ENCODE results near the gene CNN3.
A peak's percentile ranks its signal among the peaks of the same experiment; 100 is the strongest.

CNN3 gene

GRCh38 chr1:94856868-94857267 is 70.0 kb downstream of the CNN3 start:
- DNase-seq (ENCODE audit: low spot score), result no peak

DNA sequence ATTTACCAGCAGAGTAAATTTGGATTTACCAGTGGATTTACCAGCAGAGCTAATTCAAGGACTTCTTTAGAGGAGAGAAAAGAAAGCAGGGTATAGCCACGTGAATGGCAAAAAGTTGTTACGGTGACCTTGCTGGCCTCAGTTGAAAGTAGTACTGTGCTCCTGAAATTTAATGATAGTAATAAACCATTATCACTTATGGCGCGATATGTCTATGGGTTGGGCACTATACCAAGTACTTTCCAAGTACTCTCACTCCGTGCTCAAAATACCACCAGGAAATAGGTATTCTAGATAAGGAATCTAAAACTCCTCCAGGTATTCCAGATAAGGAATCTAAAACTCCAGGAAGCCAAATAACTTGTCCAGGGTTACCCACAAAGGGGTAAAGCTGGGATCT is 70.9 kb downstream of the CNN3 start:
- peak overlapping the region; percentile 86 for H3K27ac ChIP-seq (ENCODE audit: poor library complexity, severe bottlenecking)
- no peak for DNase-seq (ENCODE audit: low spot score)
- ATAC-seq (ENCODE audit: low read depth), result no peak
- no peak overlapping the region for H3K4me3 ChIP-seq (ENCODE audit: severe bottlenecking)
- H3K4me1 ChIP-seq (ENCODE audit: insufficient read depth, poor library complexity, severe bottlenecking), result peaks cover 16% of the 10 kb centered on the region
- TF ChIP-seq, protein P1, sequence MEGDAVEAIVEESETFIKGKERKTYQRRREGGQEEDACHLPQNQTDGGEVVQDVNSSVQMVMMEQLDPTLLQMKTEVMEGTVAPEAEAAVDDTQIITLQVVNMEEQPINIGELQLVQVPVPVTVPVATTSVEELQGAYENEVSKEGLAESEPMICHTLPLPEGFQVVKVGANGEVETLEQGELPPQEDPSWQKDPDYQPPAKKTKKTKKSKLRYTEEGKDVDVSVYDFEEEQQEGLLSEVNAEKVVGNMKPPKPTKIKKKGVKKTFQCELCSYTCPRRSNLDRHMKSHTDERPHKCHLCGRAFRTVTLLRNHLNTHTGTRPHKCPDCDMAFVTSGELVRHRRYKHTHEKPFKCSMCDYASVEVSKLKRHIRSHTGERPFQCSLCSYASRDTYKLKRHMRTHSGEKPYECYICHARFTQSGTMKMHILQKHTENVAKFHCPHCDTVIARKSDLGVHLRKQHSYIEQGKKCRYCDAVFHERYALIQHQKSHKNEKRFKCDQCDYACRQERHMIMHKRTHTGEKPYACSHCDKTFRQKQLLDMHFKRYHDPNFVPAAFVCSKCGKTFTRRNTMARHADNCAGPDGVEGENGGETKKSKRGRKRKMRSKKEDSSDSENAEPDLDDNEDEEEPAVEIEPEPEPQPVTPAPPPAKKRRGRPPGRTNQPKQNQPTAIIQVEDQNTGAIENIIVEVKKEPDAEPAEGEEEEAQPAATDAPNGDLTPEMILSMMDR (IDR thresholded peaks at IDR 0.05; ENCODE audit: poor library complexity, severe bottlenecking), result no peak
- H3K9me3 ChIP-seq (ENCODE audit: severe bottlenecking), result no peaks in the 10 kb centered on the region
- H3K36me3 ChIP-seq (ENCODE audit: low read depth), result no peaks in the 10 kb centered on the region
- H3K27me3 ChIP-seq (ENCODE audit: insufficient read depth, poor library complexity, severe bottlenecking), result no peaks in the 10 kb centered on the region

More at GRCh38 chr1:94856868-94857267, 70.0 kb downstream of the CNN3 start:
- TF ChIP-seq, protein P1 (IDR thresholded peaks at IDR 0.05; ENCODE audit: poor library complexity, severe bottlenecking), result no peak
- no peak overlapping the region for H3K27ac ChIP-seq (ENCODE audit: poor library complexity, severe bottlenecking)
- no peaks in the 10 kb centered on the region for H3K27me3 ChIP-seq (ENCODE audit: insufficient read depth, poor library complexity, severe bottlenecking)
- H3K9me3 ChIP-seq (ENCODE audit: severe bottlenecking), result no peaks in the 10 kb centered on the region
- no peaks in the 10 kb centered on the region for H3K36me3 ChIP-seq (ENCODE audit: low read depth)
- H3K4me3 ChIP-seq (ENCODE audit: severe bottlenecking), result no peak overlapping the region
- ATAC-seq (ENCODE audit: low read depth), result no peak
- H3K4me1 ChIP-seq (ENCODE audit: insufficient read depth, poor library complexity, severe bottlenecking), result peaks cover 16% of the 10 kb centered on the region

DNA sequence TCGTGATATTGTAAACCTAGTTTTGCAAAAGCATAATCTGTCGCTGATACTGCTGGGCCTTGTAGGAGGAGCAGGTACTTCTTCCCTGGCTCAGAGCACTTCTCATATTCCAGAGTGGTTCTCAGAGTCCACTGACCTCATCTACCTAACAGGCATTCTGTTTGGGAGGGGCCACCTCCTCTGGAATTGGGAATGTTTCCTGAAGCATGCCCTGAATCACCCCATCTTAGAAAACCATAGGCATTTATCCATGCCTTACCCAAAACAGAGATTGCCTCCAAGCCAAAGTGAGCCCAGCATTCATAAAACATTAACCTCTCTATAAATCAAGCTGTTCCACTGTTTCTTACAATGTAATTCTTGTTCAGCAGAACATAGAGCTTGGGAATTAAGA is 71.6 kb downstream of the CNN3 start:
- no peaks in the 10 kb centered on the region for H3K27me3 ChIP-seq (ENCODE audit: insufficient read depth, poor library complexity, severe bottlenecking)
- no peaks in the 10 kb centered on the region for H3K9me3 ChIP-seq (ENCODE audit: severe bottlenecking)
- peak overlapping the region; percentile 86 for H3K27ac ChIP-seq (ENCODE audit: poor library complexity, severe bottlenecking)
- no peaks in the 10 kb centered on the region for H3K36me3 ChIP-seq (ENCODE audit: low read depth)
- DNase-seq (ENCODE audit: low spot score), result no peak
- peaks cover 16% of the 10 kb centered on the region for H3K4me1 ChIP-seq (ENCODE audit: insufficient read depth, poor library complexity, severe bottlenecking)
- TF ChIP-seq, protein P1 (IDR thresholded peaks at IDR 0.05; ENCODE audit: poor library complexity, severe bottlenecking), result no peak
- no peak overlapping the region for H3K4me3 ChIP-seq (ENCODE audit: severe bottlenecking)
- peak; percentile 38 for ATAC-seq (ENCODE audit: low read depth)

DNA sequence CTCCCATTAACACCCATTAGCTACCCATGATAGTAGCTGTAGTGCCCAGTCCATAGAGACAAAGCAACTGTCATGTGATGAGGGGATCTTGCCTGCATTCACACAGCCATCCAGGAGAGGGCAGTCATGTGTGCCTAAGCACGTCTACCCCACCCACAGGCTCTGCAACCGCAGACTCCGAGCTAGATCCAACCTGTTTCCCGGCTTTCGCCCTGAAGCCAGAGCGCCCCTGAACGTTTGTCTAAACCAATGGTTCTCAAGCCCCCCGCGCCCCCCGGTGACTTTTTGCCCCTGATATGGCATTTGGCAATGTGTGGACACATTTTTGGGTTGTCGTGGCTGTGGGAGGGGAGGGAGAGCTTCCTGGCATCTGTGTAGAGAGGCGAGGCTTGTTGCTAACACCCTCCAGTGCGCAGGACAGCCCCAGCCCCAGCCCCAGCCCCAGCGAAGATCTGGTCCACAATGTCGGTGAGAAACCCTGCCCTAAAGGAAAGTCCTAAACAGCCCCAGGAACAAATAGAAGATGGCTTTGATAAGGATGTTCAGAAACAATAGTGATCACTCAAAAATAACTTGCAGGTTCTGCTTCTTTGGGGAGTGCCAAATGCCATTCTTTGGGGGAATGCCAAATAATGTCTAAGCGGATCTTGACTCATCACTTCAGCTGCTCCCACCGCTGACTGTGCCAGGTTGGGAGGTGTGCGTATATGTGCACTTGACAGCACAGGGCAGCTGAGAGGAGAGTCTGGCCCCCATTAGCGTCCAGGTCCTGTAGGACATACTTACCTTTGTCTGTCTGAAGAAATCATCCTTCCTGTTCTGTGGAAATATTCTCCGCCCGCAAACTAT is 72.2 kb downstream of the CNN3 start:
- Histone ChIP-seq H3K4me1 (ENCODE audit: insufficient read depth, poor library complexity, severe bottlenecking) (peaks cover 16% of the 10 kb centered on the region), H3K27me3 (ENCODE audit: insufficient read depth, poor library complexity, severe bottlenecking) (no peaks in the 10 kb centered on the region), H3K36me3 (ENCODE audit: low read depth) (no peaks in the 10 kb centered on the region), H3K4me3 (ENCODE audit: severe bottlenecking) (peak overlapping the region; percentile 13), H3K9me3 (ENCODE audit: severe bottlenecking) (no peaks in the 10 kb centered on the region), H3K27ac (ENCODE audit: poor library complexity, severe bottlenecking) (peak overlapping the region; percentile 86)
- TF ChIP-seq, protein P1 (IDR thresholded peaks at IDR 0.05; ENCODE audit: poor library complexity, severe bottlenecking), result peak; percentile 95
- peak; percentile 86 for ATAC-seq (ENCODE audit: low read depth)
- DNase-seq (ENCODE audit: low spot score), result peak; percentile 91

GRCh38 chr1:94852788-94853187 is 74.1 kb downstream of the CNN3 start:
- ATAC-seq (ENCODE audit: low read depth), result no peak
- H3K4me3 ChIP-seq (ENCODE audit: severe bottlenecking), result no peak overlapping the region
- H3K9me3 ChIP-seq (ENCODE audit: severe bottlenecking), result no peaks in the 10 kb centered on the region
- H3K4me1 ChIP-seq (ENCODE audit: insufficient read depth, poor library complexity, severe bottlenecking), result peaks cover 12% of the 10 kb centered on the region
- no peaks in the 10 kb centered on the region for H3K36me3 ChIP-seq (ENCODE audit: low read depth)
- TF ChIP-seq, protein P1 (IDR thresholded peaks at IDR 0.05; ENCODE audit: poor library complexity, severe bottlenecking), result no peak
- H3K27me3 ChIP-seq (ENCODE audit: insufficient read depth, poor library complexity, severe bottlenecking), result no peaks in the 10 kb centered on the region
- H3K27ac ChIP-seq (ENCODE audit: poor library complexity, severe bottlenecking), result no peak overlapping the region
- DNase-seq (ENCODE audit: low spot score), result no peak
